GM19193 (cell line): ENCODE results near the gene KITLG.

Source experiments
- POLR2A ChIP-seq: IDR thresholded peaks from 4 replicates; pipeline ENCODE4 v1.6.1; 2011; ENCODE audit not compliant: insufficient read depth, insufficient read length; ENCODE audit errors: extremely low read depth

The KITLG gene

GRCh38 chr12:88579161-88579517, 1.1 kb downstream of the KITLG start:
- no peak for TF ChIP-seq POLR2A

- TF ChIP-seq POLR2A: no peak
Observed at GRCh38 chr12:88578276-88579160, 1.8 kb downstream of the KITLG start.

GRCh38 chr12:88577537-88577936, 2.7 kb downstream of the KITLG start:
- TF ChIP-seq POLR2A: no peak

DNA sequence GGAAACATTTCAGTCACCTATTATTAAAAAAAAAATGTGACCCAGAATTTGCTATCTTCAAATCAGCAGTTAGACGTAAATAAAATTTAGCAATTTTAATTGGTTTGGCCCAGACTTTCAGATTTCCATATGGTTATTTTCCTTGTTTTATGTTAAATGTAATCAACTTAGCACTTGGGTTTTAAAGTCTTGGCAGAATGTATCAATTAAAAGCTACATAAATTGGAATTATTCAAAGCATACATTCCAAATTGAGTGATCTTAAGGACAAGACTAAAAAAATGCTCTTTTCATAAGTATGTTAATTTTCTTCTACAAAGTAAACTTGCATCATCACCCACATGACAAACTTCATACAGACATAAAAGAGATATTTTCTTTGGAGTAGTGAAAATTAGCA, 3.4 kb downstream of the KITLG start:
- TF ChIP-seq POLR2A: no peak

DNA sequence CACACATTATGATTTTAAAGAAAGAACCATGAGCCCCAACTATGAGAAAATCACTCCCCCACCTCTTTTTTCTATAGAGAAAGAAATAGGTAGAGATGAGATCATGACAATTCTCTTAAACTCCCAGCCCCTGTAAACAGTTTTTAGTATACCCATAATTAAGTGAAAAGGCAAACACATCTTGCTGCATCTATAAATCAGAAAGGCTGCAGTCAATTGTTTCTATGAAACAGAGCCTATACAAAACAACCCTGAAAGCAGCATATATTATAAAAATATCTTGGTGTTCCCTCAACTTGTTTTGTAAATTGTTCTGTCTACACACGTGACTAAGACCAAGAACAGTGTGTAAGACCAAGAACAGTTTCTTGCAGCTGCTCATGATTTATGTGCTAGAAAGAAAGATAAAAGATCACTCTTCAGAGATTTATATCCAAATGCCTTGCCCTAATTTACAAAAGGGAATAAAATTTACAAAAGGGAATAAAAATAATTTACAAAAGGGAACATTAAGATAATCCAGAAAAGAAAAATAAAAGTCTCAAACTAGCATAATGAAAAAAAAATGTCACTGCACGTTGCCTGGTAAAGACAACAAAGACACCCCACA, 4.8 kb downstream of the KITLG start:
- TF ChIP-seq POLR2A: no peak

DNA sequence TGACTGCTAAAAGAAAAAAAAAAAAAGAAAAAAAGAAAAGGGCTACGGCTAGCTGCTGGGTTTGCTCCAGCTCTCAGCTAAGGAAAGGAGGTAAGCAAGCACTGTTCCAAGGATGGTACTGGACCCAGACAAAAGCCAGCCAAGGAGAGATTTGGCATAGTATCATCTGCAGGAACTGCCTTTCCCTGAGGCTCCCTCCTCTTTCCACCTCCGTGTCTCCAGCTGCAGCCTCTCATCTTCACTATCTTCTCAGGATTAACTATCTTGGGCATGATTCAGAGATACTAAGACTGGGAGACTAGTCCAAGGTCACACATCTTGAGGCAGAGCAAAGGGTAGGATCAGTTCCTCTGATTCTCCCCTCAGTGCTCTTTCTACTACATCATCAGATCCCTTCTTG, 6.0 kb downstream of the KITLG start:
- TF ChIP-seq POLR2A: no peak

DNA sequence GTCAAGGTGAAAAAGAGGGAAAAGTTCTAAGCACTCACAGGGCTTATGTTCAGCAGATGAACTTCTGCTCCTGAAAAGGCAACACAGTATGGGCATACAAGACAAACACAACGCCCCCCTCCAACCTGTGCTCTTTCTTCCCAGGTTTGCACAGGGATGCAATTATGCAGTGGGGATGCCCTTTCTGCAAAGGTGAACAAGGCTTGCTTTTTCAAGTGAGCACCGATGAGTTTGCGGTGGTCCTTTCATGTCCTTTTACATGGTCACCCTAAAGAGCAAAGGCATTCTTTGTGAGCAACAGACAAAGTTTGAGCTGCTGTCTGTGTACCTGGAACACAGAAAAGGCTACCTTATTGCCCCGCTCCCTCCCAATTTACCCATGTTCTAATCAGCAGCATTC, 6.7 kb downstream of the KITLG start:
- TF ChIP-seq POLR2A: no peak

- no peak for TF ChIP-seq POLR2A
Observed at GRCh38 chr12:88572781-88573549, 7.3 kb downstream of the KITLG start.

- no peak for TF ChIP-seq POLR2A
Observed at GRCh38 chr12:88571543-88571942, 8.7 kb downstream of the KITLG start.

DNA sequence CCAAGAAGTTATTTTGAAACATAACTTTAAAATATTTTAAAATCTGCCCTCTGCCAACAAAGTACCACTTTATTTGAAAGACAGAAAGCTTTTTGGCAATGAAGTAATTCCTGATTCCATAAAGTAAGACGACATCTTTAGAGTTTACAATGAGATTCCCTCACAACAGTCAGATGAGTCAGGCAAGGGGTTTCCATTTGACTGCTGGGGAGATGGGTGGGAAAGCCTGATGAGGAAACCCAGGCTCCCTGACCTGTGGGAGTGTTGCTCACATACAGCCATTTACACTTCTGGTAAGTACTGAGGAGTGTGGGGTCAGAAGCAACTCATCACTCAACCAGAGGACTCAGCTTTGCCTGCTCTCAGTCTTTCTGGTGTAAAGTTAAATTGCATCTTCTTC, 10.2 kb downstream of the KITLG start:
- no peak for TF ChIP-seq POLR2A

GRCh38 chr12:88566430-88566829, 13.8 kb downstream of the KITLG start:
- TF ChIP-seq POLR2A: no peak

DNA sequence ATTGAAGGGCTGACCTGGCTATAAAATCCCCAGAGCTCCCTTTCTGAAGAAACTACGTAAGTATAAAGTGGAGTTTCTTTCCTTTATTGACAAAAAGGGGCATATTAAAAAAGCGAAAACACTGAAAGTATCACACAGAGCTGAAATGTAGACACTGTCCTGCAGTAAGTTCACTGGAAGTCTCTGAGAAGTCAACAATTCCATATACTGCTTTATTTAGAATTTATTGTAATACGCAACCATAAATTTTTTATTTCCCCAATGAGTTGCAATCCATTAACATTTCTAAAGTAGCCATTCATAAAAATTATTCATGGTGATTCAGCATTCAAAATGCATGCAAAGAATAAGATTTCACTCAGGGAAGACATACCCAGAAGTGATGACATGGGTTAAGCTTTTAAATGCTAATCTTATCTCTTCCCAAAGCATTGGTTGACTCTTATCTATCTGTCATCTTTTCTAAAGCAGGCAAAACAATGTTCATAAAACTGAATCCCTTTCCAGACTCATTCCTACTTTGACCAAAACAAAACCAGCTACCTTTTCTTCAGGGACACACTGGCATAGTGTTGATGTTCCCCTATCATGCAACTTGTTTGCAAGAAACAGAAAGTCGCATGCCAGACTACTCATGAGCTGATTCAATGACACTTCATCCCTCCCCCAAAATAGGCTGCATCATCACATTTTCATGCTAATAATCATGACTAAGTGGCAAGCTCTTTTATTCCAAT, 17.3 kb downstream of the KITLG start:
- no peak for TF ChIP-seq POLR2A

GRCh38 chr12:88562151-88562550, 18.1 kb downstream of the KITLG start:
- TF ChIP-seq POLR2A: no peak

DNA sequence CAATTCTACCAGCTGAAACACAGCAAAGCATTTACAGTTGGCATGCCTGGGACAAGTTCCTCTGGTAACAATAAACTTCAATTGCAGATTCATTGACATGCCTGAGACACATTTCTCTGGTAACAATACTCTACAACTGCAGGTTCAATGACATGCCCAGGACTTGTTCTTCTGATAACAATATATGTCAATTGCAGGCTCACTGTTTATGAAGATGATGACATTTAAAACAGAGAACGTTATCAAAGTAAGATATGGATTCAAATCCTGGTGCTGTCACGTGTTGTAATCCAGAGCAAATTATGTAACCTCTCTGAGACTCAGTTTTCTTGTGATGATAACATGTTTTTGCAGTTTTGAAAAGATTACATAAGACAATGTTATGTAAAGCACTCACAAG, 20.5 kb downstream of the KITLG start:
- no peak for TF ChIP-seq POLR2A

DNA sequence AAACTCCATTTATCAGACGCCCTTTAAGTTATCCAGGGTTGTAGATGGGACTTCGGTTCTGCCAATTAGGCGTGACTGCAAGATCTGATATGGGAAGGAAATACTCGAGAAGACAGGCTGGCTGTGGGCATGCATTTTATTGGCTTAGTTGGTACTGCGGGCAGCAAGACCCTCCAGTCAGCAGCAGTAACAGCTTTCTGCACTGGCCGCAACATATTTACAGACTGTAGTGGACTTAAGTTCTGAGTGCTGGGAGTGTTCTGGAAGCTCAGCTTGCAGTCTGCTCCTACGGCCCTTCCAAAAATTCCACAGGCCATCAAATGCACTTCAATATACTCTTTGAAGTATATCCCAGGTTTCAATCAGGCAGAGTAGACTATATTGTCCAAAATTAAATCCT, 21.1 kb downstream of the KITLG start:
- TF ChIP-seq POLR2A: no peak
